SKM-1 (cell line): Measurements from ENCODE around the gene ZBTB39.
"Not testable (repeated sequence)": the region's sequence is repeated elsewhere in the genome, so short reads cannot be mapped to it uniquely, and the experiment has no call there.

ENCODE experiments used
- DNase-seq: peaks from one replicate; lab custom pipeline; 2025; ENCODE audit not compliant: unreplicated experiment; lab: John Stamatoyannopoulos, UW

The ZBTB39 gene

GRCh38 chr12:56980941-56981530, 25.3 kb downstream of the ZBTB39 start:
- no peak for DNase-seq

GRCh38 chr12:56980268-56980667, 26.1 kb downstream of the ZBTB39 start:
- DNase-seq = no peak

GRCh38 chr12:56979628-56980027, 26.7 kb downstream of the ZBTB39 start:
- DNase-seq = no peak

GRCh38 chr12:56978397-56979138, 27.8 kb downstream of the ZBTB39 start:
- no peak for DNase-seq

- not testable (repeated sequence) for DNase-seq
Measured at GRCh38 chr12:56977361-56977760, 29.0 kb downstream of the ZBTB39 start.

GRCh38 chr12:56974224-56974623, 32.1 kb downstream of the ZBTB39 start:
- not testable (repeated sequence) for DNase-seq

- not testable (repeated sequence) for DNase-seq
Measured at GRCh38 chr12:56968910-56969309, 37.4 kb downstream of the ZBTB39 start.

GRCh38 chr12:56965997-56966642, 40.2 kb downstream of the ZBTB39 start:
- DNase-seq = not testable (repeated sequence)

GRCh38 chr12:56965124-56965523, 41.2 kb downstream of the ZBTB39 start:
- not testable (repeated sequence) for DNase-seq

GRCh38 chr12:56963557-56963956, 42.8 kb downstream of the ZBTB39 start:
- DNase-seq = not testable (repeated sequence)

- DNase-seq = not testable (repeated sequence)
Measured at GRCh38 chr12:56962247-56962646, 44.1 kb downstream of the ZBTB39 start.

GRCh38 chr12:56958422-56958821, 47.9 kb downstream of the ZBTB39 start:
- DNase-seq = no peak

- no peak for DNase-seq
Measured at GRCh38 chr12:56957229-56958052, 48.9 kb downstream of the ZBTB39 start, which contains the start of gene RDH16. TSS of gene RDH16 (minus strand) at chr12:56957608. CDS start at chr12:56957462, 146 bp downstream.

- no peak for DNase-seq
Measured at GRCh38 chr12:56955631-56956256, 50.6 kb downstream of the ZBTB39 start.

- DNase-seq = no peak
Measured at GRCh38 chr12:56954958-56955355, 51.4 kb downstream of the ZBTB39 start.

- no peak for DNase-seq
Measured at GRCh38 chr12:56954057-56954957, 52.0 kb downstream of the ZBTB39 start.

- DNase-seq = no peak
Measured at GRCh38 chr12:56953314-56953713, 53.0 kb downstream of the ZBTB39 start.

GRCh38 chr12:56951582-56952339, 54.6 kb downstream of the ZBTB39 start:
- no peak for DNase-seq

- DNase-seq = no peak
Measured at GRCh38 chr12:56948881-56949280, 57.5 kb downstream of the ZBTB39 start.
